ENCODE results near the gene KRT75. TPM values are rescaled to one million over a fixed set of nuclear protein-coding genes. Genes with fewer than 3 reads are reported as not detected.

Gene KRT75
- total RNA-seq, 1 experiment from 2014 or later, result not detected

DNA sequence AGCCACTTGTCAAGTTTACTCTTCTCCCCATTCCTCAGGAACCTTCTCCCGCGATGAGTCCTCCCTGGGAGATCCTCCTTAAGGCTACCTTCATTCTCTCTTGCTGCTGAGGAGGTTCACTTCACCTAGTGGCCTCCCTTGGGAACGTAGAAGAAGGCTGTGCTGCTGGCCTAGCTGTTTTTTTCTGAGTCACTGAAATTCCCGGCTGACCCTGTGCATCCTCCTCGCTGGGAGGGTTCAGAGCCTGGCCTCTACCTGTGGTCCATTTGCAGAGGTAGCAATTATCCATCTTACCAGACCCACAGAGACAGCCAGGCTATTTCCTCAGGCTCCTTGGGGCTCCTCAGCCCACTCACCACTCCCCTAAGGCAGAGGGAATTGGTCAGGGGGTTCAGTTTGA is 32.6 kb downstream of the KRT75 start:
- Histone ChIP-seq H3K4me1 (ENCODE audit: low read length) (no peaks in the 10 kb centered on the region), H3K27me3 (ENCODE audit: low read length) (no peaks in the 10 kb centered on the region), H3K9me2 (replicated peaks; ENCODE audit: insufficient read depth, low read length) (no peaks in the 10 kb centered on the region), H3K79me2 (ENCODE audit: low read length) (no peaks in the 10 kb centered on the region), H4K20me1 (ENCODE audit: insufficient read depth, low read depth, low read length) (no peaks in the 10 kb centered on the region), H3K4me3 (ENCODE audit: low read length) (no peak overlapping the region), H3K9ac (ENCODE audit: low read length) (no peak overlapping the region), H3K9me3 (ENCODE audit: low read length) (no peaks in the 10 kb centered on the region), H3K27ac (ENCODE audit: low read length) (no peak overlapping the region), H3K4me2 (ENCODE audit: low read depth, low read length, poor library complexity, severe bottlenecking) (no peak overlapping the region), H2AFZ (ENCODE audit: low read length) (no peak overlapping the region), H3K36me3 (ENCODE audit: insufficient read depth, low read length) (no peaks in the 10 kb centered on the region)
- no peak for DNase-seq

DNA sequence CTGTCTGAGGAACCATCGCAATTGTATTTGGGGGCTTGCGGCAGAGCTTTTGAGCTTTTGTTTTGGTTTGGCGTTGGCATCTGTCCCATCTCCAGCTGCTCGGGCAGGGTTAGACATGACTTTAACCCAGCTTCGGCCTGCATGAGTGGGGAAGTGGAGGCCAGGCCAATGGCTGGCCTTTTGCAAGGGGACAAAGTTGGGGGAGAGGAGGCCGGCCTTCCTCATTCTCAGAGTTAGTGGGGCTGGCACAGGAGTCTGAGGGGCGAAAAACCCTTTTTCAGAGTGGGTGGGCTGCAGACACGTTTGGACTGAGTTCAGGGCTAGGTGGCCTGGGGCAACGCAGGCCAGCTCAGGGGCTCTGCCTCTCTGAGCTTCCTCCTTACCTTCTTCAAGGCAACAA is 33.3 kb downstream of the KRT75 start:
- Histone ChIP-seq H3K79me2 (ENCODE audit: low read length) (no peaks in the 10 kb centered on the region), H2AFZ (ENCODE audit: low read length) (no peak overlapping the region), H3K36me3 (ENCODE audit: insufficient read depth, low read length) (no peaks in the 10 kb centered on the region), H3K4me2 (ENCODE audit: low read depth, low read length, poor library complexity, severe bottlenecking) (no peak overlapping the region), H3K4me3 (ENCODE audit: low read length) (no peak overlapping the region), H3K27ac (ENCODE audit: low read length) (no peak overlapping the region), H3K9ac (ENCODE audit: low read length) (no peak overlapping the region), H3K9me3 (ENCODE audit: low read length) (no peaks in the 10 kb centered on the region), H3K27me3 (ENCODE audit: low read length) (no peaks in the 10 kb centered on the region), H3K4me1 (ENCODE audit: low read length) (no peaks in the 10 kb centered on the region), H3K9me2 (replicated peaks; ENCODE audit: insufficient read depth, low read length) (no peaks in the 10 kb centered on the region), H4K20me1 (ENCODE audit: insufficient read depth, low read depth, low read length) (no peaks in the 10 kb centered on the region)
- DNase-seq, result no peak

DNA sequence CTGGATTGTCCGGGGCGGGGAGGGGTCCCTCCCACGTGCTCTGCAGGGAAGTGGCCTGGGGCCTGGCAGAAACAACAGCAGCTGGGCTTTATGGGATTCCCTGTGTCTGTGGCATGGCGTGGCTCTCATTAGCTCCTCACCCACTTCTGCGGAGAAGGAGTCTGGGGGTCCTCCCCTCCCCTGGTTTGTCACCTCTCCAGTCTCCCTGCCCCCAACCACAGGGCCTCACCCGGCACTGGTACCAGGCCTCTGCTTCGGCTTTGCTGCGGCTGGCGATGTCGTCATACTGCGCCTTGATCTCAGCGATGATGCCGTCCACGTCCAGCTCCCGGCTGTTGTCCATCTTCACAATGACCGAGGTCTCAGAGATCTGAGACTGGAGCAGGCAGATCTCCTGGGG is 34.4 kb downstream of the KRT75 start:
- no peak overlapping the region for H3K27ac ChIP-seq (ENCODE audit: low read length)
- no peaks in the 10 kb centered on the region for H3K79me2 ChIP-seq (ENCODE audit: low read length)
- H3K4me2 ChIP-seq (ENCODE audit: low read depth, low read length, poor library complexity, severe bottlenecking), result no peak overlapping the region
- no peaks in the 10 kb centered on the region for H3K4me1 ChIP-seq (ENCODE audit: low read length)
- H4K20me1 ChIP-seq (ENCODE audit: insufficient read depth, low read depth, low read length), result no peaks in the 10 kb centered on the region
- no peak for DNase-seq
- no peak overlapping the region for H3K9ac ChIP-seq (ENCODE audit: low read length)
- H3K4me3 ChIP-seq (ENCODE audit: low read length), result no peak overlapping the region
- H2AFZ ChIP-seq (ENCODE audit: low read length), result no peak overlapping the region
- H3K9me3 ChIP-seq (ENCODE audit: low read length), result no peaks in the 10 kb centered on the region
- H3K36me3 ChIP-seq (ENCODE audit: insufficient read depth, low read length), result no peaks in the 10 kb centered on the region
- H3K9me2 ChIP-seq (replicated peaks; ENCODE audit: insufficient read depth, low read length), result no peaks in the 10 kb centered on the region
- no peaks in the 10 kb centered on the region for H3K27me3 ChIP-seq (ENCODE audit: low read length)

DNA sequence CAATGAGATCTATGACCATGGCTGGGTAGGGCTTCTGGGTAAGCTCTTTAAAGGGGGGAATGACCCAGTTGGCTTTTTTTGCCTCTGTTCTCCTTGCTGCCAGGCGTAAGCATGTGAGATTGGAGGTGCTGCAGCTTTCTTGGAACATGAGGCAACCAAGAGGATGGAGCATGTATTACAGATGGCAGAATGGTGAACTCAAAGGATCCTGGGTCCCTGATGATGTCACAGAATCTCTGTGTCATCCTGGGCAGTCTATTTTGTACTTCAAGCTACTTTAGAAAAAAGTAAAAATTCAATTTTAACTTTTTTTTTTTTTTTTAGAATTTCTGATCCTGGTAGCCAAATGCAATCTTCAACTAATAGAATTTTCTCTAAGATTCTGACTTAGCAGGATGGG is 36.0 kb downstream of the KRT75 start:
- Histone ChIP-seq H2AFZ (ENCODE audit: low read length) (no peak overlapping the region), H3K9ac (ENCODE audit: low read length) (no peak overlapping the region), H4K20me1 (ENCODE audit: insufficient read depth, low read depth, low read length) (no peaks in the 10 kb centered on the region), H3K9me2 (replicated peaks; ENCODE audit: insufficient read depth, low read length) (no peaks in the 10 kb centered on the region), H3K27ac (ENCODE audit: low read length) (no peak overlapping the region), H3K4me1 (ENCODE audit: low read length) (peaks cover 10% of the 10 kb centered on the region), H3K79me2 (ENCODE audit: low read length) (no peaks in the 10 kb centered on the region), H3K27me3 (ENCODE audit: low read length) (no peaks in the 10 kb centered on the region), H3K9me3 (ENCODE audit: low read length) (no peaks in the 10 kb centered on the region), H3K36me3 (ENCODE audit: insufficient read depth, low read length) (no peaks in the 10 kb centered on the region), H3K4me2 (ENCODE audit: low read depth, low read length, poor library complexity, severe bottlenecking) (no peak overlapping the region), H3K4me3 (ENCODE audit: low read length) (no peak overlapping the region)
- no peak for DNase-seq

DNA sequence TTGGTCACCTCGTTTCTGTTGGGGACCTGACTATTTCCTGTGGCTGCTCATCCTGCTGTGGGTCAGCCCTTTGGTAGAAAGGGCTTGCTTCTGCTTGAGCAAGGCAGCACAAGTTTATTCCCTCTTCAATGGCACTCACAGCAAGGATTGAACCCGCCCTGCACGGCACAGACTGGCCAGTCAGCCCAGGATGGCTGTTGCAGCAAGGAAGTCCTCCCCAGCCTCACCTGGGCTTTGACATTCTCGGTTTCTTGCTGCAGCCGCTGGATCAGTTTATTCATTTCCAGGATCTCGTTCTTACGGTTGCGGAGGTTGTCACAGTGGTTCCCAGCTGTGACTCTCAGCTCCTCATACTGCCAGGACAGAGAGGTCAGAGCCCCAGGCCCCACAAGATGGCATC is 37.5 kb downstream of the KRT75 start:
- H3K9me2 ChIP-seq (replicated peaks; ENCODE audit: insufficient read depth, low read length), result no peaks in the 10 kb centered on the region
- H3K4me3 ChIP-seq (ENCODE audit: low read length), result no peak overlapping the region
- no peaks in the 10 kb centered on the region for H4K20me1 ChIP-seq (ENCODE audit: insufficient read depth, low read depth, low read length)
- no peak overlapping the region for H2AFZ ChIP-seq (ENCODE audit: low read length)
- H3K79me2 ChIP-seq (ENCODE audit: low read length), result no peaks in the 10 kb centered on the region
- H3K4me1 ChIP-seq (ENCODE audit: low read length), result peaks cover 16% of the 10 kb centered on the region
- no peaks in the 10 kb centered on the region for H3K27me3 ChIP-seq (ENCODE audit: low read length)
- H3K27ac ChIP-seq (ENCODE audit: low read length), result no peak overlapping the region
- DNase-seq, result no peak
- H3K9ac ChIP-seq (ENCODE audit: low read length), result no peak overlapping the region
- no peaks in the 10 kb centered on the region for H3K9me3 ChIP-seq (ENCODE audit: low read length)
- no peak overlapping the region for H3K4me2 ChIP-seq (ENCODE audit: low read depth, low read length, poor library complexity, severe bottlenecking)
- H3K36me3 ChIP-seq (ENCODE audit: insufficient read depth, low read length), result no peaks in the 10 kb centered on the region

DNA sequence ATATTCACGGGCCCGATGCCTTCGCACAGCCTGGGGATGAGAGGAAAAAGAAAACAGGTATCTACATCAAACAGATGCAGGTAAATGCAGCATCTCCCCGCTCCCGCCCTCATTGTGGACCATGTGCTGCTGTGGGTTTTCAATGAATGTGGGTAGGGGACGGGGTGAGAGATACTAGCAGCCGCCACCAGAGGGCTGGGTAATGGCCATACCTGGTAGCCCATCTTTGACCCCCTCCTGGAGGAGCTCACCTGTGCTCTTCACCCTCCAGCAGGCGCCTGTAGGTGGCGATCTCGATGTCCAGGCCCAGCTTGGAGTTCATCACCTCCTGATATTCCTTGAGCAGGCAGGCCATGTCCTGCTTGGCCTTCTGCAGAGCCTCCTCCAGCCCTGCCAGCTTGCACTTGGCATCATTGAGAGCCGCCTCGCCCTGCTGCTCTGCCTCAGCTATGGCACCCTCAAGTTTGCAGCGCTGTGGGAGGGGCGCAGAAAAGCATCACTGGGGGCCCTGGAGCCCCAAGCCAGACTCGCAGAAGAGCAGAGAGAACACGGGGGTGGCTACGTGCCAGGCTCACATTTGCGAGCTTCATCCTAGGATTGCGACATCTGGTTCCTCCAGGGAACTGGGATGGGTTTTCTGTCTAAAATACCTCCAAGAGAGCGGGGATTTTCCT is 38.3 kb downstream of the KRT75 start:
- no peaks in the 10 kb centered on the region for H3K27me3 ChIP-seq (ENCODE audit: low read length)
- H4K20me1 ChIP-seq (ENCODE audit: insufficient read depth, low read depth, low read length), result no peaks in the 10 kb centered on the region
- H3K9ac ChIP-seq (ENCODE audit: low read length), result no peak overlapping the region
- H3K79me2 ChIP-seq (ENCODE audit: low read length), result no peaks in the 10 kb centered on the region
- H2AFZ ChIP-seq (ENCODE audit: low read length), result no peak overlapping the region
- no peak overlapping the region for H3K27ac ChIP-seq (ENCODE audit: low read length)
- H3K4me2 ChIP-seq (ENCODE audit: low read depth, low read length, poor library complexity, severe bottlenecking), result no peak overlapping the region
- no peaks in the 10 kb centered on the region for H3K9me2 ChIP-seq (replicated peaks; ENCODE audit: insufficient read depth, low read length)
- H3K36me3 ChIP-seq (ENCODE audit: insufficient read depth, low read length), result no peaks in the 10 kb centered on the region
- no peaks in the 10 kb centered on the region for H3K9me3 ChIP-seq (ENCODE audit: low read length)
- DNase-seq, result peak; percentile 67
- no peak overlapping the region for H3K4me3 ChIP-seq (ENCODE audit: low read length)
- H3K4me1 ChIP-seq (ENCODE audit: low read length), result peaks cover 23% of the 10 kb centered on the region

DNA sequence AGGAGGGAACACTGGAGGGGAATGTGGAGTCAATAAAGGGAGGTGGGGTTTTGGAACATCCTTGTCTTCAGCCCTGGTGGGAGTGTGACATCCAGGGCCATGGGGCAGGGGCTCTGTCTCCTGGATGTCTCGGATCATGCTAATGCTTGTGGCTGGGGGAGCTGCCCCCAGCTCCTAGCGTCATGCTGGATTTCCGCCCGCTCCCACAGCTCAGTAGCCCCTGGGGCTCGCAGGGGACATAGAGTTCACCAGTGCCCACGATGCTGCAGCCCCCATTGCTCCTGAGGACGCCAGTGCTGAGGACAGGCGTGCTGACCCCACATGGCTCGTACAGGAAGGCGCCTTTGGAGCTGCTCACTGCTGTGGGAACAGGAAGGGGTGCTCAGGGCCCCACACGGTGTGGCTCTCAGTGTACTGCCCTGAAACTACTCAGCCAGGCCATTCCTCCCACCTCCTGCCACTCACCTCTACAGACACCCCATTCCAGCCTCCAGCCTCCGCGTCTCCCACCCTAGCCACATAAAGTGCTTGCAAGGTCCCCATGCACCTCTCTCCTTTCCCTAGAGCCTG is 39.2 kb downstream of the KRT75 start:
- H3K36me3 ChIP-seq (ENCODE audit: insufficient read depth, low read length), result no peaks in the 10 kb centered on the region
- no peaks in the 10 kb centered on the region for H3K9me3 ChIP-seq (ENCODE audit: low read length)
- no peak overlapping the region for H3K9ac ChIP-seq (ENCODE audit: low read length)
- H4K20me1 ChIP-seq (ENCODE audit: insufficient read depth, low read depth, low read length), result no peaks in the 10 kb centered on the region
- H3K27ac ChIP-seq (ENCODE audit: low read length), result no peak overlapping the region
- no peak overlapping the region for H3K4me3 ChIP-seq (ENCODE audit: low read length)
- no peak for DNase-seq
- peaks cover 23% of the 10 kb centered on the region for H3K4me1 ChIP-seq (ENCODE audit: low read length)
- no peaks in the 10 kb centered on the region for H3K79me2 ChIP-seq (ENCODE audit: low read length)
- no peaks in the 10 kb centered on the region for H3K27me3 ChIP-seq (ENCODE audit: low read length)
- no peaks in the 10 kb centered on the region for H3K9me2 ChIP-seq (replicated peaks; ENCODE audit: insufficient read depth, low read length)
- no peak overlapping the region for H2AFZ ChIP-seq (ENCODE audit: low read length)
- no peak overlapping the region for H3K4me2 ChIP-seq (ENCODE audit: low read depth, low read length, poor library complexity, severe bottlenecking)

DNA sequence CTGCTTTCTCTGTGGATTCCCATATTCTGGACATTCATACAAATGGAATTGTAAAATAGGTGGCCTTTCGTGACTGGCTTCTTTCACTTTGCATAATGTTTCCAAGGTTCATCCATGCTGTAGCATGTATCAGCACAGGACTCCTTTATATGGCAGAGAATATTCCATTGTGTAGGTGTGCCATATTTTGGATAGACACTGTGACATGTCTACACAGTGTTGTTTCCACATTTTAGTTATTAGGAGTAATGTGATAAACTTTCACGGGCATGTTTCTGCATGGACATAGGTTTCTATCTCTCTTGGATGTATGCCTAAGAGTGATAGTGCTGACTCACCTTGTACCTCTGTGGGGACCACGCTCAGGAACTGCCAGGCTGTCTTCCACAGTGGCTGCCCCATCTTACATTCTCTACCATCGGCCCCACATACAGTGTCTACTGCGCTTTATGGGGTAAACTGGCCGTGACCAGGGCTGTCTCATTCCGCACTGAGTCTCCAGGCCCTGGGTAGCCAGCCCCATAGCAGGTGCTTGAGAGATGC is 41.6 kb downstream of the KRT75 start:
- Histone ChIP-seq H3K4me1 (ENCODE audit: low read length) (peaks cover 23% of the 10 kb centered on the region), H3K36me3 (ENCODE audit: insufficient read depth, low read length) (no peaks in the 10 kb centered on the region), H3K4me2 (ENCODE audit: low read depth, low read length, poor library complexity, severe bottlenecking) (no peak overlapping the region), H3K9me2 (replicated peaks; ENCODE audit: insufficient read depth, low read length) (no peaks in the 10 kb centered on the region), H3K27ac (ENCODE audit: low read length) (no peak overlapping the region), H3K4me3 (ENCODE audit: low read length) (no peak overlapping the region), H3K79me2 (ENCODE audit: low read length) (no peaks in the 10 kb centered on the region), H4K20me1 (ENCODE audit: insufficient read depth, low read depth, low read length) (no peaks in the 10 kb centered on the region), H2AFZ (ENCODE audit: low read length) (no peak overlapping the region), H3K9me3 (ENCODE audit: low read length) (no peaks in the 10 kb centered on the region), H3K27me3 (ENCODE audit: low read length) (no peaks in the 10 kb centered on the region), H3K9ac (ENCODE audit: low read length) (no peak overlapping the region)
- DNase-seq, result no peak
